KBM-7 (cell line): ENCODE results near the gene HS3ST3A1.
A peak's percentile ranks its signal among the peaks of the same experiment; 100 is the strongest.

Experiments
- DNase-seq: peaks from one replicate; pipeline ENCODE4 v3.0.0-alpha.2; 2015
- in situ Hi-C: fragments of 300-500 bp; cut with MboI; formaldehyde crosslinking; loops from 2 replicates; pipeline ENCODE4 v1.14.3; 2020; ENCODE audit warnings: low sequenced_read_pairs, low pct_unique_long_range_greater_than_20kb, mixed read lengths

Gene HS3ST3A1

GRCh38 chr17:13583996-13584700, 17.6 kb downstream of the HS3ST3A1 start:
- no peak for DNase-seq
- in situ Hi-C loops = no loop called here

- in situ Hi-C loops = no loop called here
- DNase-seq = no peak
Observed at GRCh38 chr17:13582776-13583547, 18.8 kb downstream of the HS3ST3A1 start.

GRCh38 chr17:13581925-13582324, 19.8 kb downstream of the HS3ST3A1 start:
- in situ Hi-C loops = no loop called here

GRCh38 chr17:13580790-13581189, 20.9 kb downstream of the HS3ST3A1 start:
- in situ Hi-C loops = no loop called here

More at GRCh38 chr17:13581925-13582324, 19.8 kb downstream of the HS3ST3A1 start:
- DNase-seq = peak; percentile 41

GRCh38 chr17:13576661-13577526, 24.8 kb downstream of the HS3ST3A1 start:
- no peak for DNase-seq
- in situ Hi-C loops = no loop called here

More at GRCh38 chr17:13580790-13581189, 20.9 kb downstream of the HS3ST3A1 start:
- no peak for DNase-seq

- no peak for DNase-seq
- in situ Hi-C loops = no loop called here
Observed at GRCh38 chr17:13575922-13576419, 25.8 kb downstream of the HS3ST3A1 start.

GRCh38 chr17:13575466-13575865, 26.3 kb downstream of the HS3ST3A1 start:
- in situ Hi-C loops = no loop called here
- no peak for DNase-seq

- in situ Hi-C loops = no loop called here
Observed at GRCh38 chr17:13572581-13572980, 29.1 kb downstream of the HS3ST3A1 start.

GRCh38 chr17:13569398-13570123, 32.2 kb downstream of the HS3ST3A1 start:
- in situ Hi-C loops = no loop called here
- DNase-seq = no peak

More at GRCh38 chr17:13572581-13572980, 29.1 kb downstream of the HS3ST3A1 start:
- DNase-seq = no peak

- in situ Hi-C loops = no loop called here
Observed at GRCh38 chr17:13568582-13569397, 32.9 kb downstream of the HS3ST3A1 start.

GRCh38 chr17:13563866-13564265, 37.9 kb downstream of the HS3ST3A1 start:
- in situ Hi-C loops = no loop called here

More at GRCh38 chr17:13568582-13569397, 32.9 kb downstream of the HS3ST3A1 start:
- DNase-seq = no peak

GRCh38 chr17:13562271-13562800, 39.4 kb downstream of the HS3ST3A1 start:
- DNase-seq = no peak
- in situ Hi-C loops = no loop called here

More at GRCh38 chr17:13563866-13564265, 37.9 kb downstream of the HS3ST3A1 start:
- no peak for DNase-seq

GRCh38 chr17:13561606-13562270, 40.0 kb downstream of the HS3ST3A1 start:
- DNase-seq = no peak
- in situ Hi-C loops = no loop called here

- in situ Hi-C loops = no loop called here
- no peak for DNase-seq
Observed at GRCh38 chr17:13560935-13561334, 40.8 kb downstream of the HS3ST3A1 start.

- in situ Hi-C loops = no loop called here
- no peak for DNase-seq
Observed at GRCh38 chr17:13558588-13558987, 43.1 kb downstream of the HS3ST3A1 start.

GRCh38 chr17:13557077-13557476, 44.7 kb downstream of the HS3ST3A1 start:
- in situ Hi-C loops = no loop called here
- no peak for DNase-seq

GRCh38 chr17:13554231-13554630, 47.5 kb downstream of the HS3ST3A1 start:
- no peak for DNase-seq
- in situ Hi-C loops = no loop called here
